NCI-H345 (cell line): ENCODE results near the gene PTPRQ.

ENCODE experiments used
- DNase-seq: peaks from one replicate; lab custom pipeline; 2025; lab: John Stamatoyannopoulos, UW

PTPRQ gene

DNA sequence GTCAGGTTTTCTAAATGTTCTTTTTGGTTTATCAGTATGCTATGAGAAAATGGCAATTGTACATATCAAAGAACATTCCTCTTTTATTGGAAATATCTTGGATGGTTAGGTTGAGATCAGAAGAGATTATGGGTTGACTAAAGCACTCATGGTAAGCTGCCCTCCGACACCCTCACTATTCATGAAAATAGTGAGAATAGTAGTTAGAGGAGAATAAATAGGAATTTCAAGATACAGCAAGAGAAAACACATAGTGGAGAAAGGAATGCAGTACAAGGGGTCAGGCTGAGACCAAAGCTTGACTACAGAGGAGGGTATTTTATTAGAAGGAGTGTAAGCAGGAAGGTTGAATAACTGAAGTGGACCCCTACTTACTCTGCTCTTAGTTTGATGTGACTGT, 112.5 kb downstream of the PTPRQ start:
- no peak for DNase-seq

DNA sequence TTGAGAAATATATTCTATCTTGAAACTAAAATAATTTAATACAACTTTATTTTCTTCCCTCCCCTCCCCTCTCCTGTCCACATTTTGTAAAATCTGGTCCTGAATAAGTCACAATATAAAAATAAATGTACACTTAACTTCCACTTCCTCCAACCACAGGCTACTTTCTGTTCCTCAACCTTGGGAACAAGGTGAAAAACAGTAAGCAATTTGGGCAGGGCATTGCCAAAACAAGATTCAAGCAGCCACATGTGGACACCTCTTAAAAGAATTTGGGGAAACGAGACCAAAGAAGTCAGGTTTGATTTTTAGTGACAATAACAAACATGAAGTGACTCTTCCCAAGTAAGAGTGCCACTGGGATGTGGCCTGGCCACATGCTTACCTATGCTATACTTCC, 115.7 kb downstream of the PTPRQ start:
- DNase-seq = no peak

DNA sequence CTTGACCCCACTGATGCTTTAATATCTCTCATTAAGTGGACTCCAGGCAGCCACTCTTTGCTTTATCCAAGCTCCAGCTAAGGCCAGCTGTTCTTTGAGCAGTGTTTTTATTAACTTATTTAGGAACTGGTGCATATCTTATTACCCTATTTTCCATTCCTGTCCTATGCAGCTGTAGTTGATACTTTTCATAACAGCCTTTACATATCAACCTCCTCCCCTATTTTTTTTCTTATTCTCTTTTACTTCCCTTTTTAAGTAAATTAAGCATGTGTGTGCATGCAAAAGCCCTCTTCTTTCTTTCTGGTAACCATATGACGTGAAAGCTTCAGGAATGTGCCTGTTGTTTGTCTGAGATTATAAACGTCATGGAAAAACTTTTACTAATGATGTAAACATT, 121.2 kb downstream of the PTPRQ start:
- no peak for DNase-seq

DNA sequence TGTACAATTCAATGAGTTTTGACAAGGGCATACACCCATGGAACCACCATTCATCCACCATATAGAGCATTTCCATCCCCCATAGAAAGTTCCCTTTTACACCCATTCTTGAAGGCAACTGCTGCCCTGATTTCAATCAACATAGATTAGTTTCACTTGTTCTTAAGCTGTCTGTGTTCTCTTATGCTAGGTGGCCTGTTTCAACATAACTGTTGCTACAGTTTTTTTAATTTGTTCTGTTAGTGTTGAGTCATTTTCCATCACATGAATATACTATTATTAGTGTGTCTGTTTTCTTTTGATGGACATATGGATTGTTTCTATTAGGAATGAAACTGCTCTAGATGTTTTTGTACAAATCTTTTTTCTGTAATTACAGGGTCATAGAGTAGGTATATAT, 123.4 kb downstream of the PTPRQ start:
- no peak for DNase-seq

DNA sequence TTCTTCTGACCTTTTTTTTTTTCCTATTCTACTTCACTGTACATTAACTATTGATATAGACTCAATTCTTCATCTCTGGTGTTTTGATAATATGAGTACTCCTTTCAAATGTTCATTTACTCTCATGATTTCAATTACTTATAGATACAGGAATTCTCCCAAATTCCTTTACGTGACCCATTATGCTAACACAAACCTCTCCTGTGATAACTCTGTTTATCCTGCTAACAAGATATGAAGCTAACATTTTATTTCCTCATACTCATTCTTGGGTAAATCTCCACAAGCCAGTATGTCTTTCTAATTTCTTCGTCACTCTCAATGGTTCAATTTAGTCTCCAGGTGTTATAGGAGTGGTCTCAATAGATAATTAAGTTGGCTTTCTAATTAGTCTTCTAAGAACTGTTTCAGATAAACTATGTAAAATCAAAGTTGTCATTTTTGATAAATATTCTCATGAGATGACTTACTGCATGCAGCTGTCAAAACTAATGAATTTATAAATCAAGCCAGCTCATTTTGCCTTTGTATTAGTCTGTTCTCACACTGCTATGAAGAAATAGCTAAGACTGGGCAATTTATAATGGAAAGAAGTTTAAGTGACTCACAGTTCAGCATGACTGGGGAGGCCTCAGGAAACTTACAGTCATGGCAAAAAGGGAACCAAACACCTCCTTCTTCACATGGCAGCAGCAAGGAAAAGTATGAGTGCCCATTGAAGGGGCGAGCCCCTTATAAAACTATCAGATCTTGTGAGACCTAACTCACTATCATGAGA, 132.8 kb downstream of the PTPRQ start:
- DNase-seq = no peak

DNA sequence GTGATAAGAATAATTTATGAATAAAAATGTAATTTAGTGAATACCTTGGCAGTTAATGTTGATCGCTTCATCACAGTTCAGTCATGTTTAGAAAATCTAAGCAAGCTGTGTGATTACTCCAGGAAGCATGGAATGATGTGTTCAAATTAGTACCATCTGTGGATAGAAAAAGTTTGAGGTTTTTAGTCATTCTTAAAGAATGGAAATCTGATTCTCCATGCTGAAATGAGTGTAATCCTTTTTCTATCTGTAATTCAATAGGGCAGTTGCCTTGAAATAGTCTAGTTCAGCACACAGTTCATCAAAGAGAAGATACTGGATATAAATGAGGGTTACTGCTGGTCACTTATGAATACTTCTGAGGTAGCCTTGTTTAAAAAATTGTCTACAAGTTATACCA, 136.2 kb downstream of the PTPRQ start:
- DNase-seq = no peak

DNA sequence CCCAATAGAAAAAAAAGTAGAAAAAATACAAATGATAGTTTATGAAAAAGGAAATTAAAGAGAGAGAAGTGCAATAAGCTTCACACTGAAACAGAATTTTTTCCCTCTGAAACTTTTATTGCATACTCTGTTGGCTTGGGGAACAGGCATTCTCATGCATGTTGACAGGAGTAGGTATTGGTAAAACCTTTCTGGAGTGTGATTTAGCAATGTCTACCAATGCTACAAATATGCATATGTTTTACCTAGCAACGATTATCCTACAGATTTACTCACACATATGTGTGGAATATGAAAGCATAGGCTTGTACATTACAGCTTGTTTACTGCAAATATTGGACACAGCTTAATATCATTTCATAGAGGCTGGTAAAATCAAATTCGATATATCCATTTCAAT, 137.7 kb downstream of the PTPRQ start:
- DNase-seq = no peak

DNA sequence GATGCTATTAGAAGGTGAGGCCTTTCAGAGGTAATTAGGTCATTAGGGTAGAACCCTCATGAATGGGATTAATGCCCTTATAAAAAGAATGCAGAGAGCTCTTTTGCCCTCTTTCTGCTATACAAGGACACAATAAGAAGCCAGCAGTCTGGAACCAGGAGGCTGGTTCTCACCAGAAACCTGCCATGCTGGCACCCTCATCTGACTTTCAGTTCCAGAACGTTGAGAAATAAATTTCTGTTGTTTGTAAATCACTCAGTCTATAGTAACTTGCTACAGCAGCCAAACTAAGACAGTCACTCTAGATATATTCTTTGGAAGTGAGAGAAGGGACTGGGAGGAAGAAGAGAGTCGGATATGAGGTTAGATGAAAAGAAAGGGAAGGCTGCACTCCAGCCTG, 138.4 kb downstream of the PTPRQ start:
- DNase-seq = no peak

DNA sequence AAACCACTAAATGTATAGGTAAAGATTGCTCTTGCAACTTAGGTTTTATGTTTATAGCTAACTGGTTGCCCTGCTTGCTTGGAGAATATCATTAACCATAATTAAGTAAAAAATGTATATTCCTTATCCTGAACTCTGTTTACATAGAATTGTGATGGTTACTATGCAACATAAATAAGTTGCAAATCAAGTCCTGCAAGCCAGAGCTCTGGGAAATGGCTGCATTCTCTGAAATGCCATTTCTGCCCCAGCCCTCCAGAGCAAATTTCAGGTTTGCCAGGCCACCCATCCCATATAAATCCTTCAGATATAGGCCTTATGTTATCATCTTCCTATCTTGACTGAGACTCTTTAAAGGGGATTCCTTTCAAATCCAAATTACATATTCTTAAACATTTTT, 145.0 kb downstream of the PTPRQ start:
- no peak for DNase-seq

DNA sequence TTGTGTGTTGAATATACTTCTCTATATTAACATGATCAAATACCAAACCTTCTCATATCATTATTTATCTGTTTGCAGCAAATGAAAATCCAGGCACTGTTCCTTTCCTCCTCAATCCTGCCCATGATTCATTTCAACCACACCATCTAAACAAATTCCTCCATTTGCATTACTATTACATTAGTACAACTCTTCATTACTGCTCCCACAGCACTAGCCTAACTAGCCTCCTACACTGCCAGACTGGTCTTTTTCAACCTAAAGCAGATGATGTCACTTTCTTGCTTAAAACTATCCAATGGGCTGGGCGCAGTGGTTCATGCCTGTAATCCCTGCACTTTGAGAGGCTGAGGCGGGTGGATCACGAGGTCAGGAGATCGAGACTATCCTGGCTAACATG, 146.1 kb downstream of the PTPRQ start:
- no peak for DNase-seq

DNA sequence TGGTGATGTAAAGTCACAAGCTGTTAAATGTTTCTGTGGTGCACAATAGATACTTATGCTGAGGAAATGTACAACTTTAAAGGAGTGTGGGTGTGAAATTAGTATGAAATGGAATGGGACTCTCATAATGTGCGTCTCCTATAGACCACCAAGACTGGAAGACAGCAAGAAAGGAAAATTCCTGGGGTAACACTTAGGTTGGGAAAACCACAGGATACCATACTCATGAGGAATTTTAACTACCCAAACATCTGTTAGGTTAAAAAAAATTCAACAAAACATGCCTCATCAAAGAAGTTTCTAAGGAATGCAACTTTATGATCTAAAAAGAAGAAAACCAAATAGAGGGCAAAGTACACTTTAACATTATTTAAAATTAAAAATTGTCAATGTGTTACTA, 149.7 kb downstream of the PTPRQ start:
- no peak for DNase-seq

DNA sequence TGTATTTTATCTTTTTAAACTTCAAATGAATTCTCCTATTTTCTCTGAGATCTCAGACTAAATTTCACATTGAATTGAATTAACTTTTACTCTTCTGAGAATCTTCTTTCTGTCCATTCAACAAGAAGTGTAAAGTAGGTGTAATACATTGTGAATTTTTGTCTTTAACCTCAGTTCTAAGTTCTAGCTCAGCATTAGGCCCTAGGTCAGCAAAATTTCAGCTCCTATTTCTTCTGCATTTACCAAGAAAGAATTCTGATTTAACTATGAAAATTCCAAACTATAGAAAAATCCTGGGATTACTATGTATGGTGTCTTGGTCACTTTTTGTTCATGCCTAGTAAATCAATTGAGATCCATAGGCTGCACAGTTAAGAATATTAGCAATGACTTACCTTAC, 152.5 kb downstream of the PTPRQ start:
- DNase-seq = no peak

DNA sequence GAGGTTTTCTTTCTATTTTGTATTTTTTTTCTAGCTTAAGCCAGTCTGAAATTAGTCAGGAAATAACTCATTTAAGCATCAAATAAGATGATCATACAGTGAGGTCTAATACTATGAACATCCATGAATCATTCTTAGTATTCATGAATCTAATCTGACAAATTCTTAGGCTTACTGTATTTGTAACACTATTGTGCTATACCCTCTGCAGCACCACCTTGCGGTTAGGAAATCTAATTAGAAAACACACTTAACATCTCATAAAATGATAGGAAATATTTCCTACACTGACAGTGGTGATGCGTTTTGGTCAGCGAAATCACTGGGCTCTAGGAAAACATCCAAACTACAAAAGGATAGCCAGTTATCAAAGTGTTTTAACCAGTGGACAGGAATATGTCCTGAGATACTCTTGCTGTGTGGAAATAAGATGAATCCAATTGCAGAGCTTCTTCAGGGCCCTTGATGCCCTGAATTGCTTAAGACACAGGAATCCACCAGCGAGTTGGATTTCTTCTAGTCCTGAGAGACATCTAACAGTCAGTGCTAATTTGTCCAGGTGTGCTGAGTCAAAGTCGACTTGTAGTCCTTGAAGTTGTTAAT, 154.1 kb downstream of the PTPRQ start:
- DNase-seq = no peak

DNA sequence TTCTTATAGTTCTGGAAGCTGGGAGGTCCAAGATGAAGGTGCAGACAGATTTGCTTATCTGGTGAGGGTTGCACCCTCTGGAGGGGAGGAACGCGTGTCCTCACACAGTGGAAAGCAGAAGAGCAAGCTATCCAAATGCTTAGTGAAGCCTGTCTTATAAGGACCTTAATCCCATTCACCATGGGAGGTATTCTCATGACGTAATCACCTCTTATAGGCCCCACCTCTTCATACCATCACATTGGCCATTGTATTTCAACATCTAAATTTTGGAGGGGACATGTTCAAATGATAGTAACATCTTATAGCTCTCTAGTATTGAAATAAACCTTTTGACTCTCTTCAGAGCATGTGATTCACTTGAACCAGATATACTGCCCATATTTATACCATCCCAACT, 158.4 kb downstream of the PTPRQ start:
- DNase-seq = no peak

DNA sequence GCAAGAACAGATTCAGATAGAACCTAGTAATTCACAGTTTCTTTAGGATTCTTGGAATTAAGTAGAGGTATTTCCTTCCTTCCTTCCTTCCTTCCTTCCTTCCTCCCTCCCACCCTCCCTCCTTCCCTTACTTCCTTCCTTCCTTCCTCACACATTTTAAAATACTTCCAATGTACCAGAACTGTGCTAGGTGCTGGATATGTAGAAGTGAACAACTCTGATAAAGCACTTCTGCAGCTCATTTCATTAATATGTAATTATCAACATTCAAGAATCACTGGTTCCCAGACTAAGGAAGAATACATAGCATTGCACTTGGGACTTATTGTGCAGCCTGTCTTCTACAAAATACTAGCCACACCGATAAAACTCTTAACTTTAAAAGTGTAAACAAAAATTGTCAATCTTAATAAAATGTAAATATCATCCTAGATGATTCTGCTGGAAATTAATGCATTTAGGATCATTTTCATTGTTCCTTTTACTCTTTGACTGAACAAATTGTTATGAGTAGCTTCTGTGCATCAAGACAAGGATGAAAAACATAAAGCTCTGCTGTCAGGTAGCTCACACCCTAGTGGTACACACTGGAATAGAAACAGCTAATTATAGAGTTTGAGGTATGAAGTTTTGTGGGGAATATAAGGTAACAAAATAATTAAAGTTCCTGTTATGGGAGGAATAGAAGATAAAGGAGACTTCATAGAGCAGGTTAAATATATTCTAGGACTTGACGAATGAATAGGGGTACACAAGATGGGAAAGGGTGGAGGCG, 163.5 kb downstream of the PTPRQ start:
- no peak for DNase-seq

DNA sequence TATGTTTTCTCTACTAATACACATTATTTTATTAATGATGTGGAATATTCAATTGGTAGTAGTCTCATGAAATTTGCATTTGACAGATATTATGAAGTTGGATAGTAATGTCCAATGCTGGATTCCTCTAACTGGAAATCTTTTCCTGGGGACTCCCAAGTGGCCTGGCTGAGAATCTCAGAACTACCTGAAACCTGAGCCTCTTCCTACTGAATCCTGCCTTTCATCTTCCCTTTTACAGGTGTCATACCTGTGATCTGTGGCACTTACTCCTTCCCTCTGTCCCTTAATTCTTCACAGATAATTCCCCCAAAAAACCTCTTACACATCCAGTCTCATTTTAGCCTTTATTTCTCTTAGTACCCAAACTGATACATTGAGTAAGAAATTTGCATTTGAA, 173.7 kb downstream of the PTPRQ start:
- no peak for DNase-seq

DNA sequence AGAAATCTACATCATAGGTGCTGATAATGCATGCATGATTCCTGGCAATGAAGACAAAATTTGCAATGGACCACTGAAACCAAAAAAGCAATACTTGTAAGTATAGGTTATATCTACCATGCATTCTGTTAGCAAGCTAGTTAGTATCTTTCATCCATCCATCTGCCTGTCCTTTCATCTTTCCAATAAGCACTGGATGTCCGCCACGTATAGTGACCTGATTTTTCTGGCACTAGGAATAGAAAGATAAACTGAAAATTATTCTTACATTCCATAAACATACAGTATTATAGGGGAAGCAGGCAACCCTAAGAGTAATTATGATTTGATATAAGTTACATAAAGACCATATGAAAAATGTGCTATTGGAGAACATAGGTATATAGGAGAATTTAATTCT, 176.2 kb downstream of the PTPRQ start:
- no peak for DNase-seq

DNA sequence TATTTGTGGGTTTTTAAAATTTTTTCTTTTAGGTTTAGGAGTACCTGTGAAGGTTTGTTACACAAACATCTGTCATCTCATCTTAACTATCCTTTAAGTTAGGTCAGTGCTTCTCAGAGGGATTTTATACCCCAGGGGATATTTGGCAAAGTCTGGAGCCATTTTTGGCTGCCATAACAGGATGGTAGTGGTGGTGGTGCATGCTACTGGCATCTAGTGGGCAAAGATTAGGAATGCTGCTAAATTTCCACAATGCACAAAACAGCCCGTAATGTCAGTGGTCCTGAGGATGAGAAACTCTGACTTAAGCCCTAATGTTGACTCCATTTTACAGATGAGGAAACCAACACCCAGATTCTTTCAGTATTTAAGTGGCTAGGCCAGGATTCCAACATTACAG, 178.2 kb downstream of the PTPRQ start:
- no peak for DNase-seq

DNA sequence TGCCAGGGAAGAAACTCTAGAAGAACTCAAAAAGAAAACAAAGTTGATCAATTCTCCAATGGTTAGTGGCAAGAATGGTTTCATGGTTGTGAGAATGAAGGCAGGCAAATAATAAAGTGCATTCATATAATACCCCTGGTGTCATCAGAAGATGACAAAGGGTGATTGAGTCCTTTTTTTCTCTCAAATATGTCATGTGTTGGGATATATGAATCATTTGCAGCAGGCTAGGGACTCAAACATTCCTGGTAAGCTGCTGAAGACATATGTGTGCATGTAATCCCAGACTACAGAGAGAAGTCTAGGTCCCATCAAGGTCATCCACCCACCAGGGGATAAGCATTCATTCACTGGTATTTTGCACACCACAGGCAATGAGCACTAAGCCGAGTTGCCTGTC, 181.0 kb downstream of the PTPRQ start:
- no peak for DNase-seq

DNA sequence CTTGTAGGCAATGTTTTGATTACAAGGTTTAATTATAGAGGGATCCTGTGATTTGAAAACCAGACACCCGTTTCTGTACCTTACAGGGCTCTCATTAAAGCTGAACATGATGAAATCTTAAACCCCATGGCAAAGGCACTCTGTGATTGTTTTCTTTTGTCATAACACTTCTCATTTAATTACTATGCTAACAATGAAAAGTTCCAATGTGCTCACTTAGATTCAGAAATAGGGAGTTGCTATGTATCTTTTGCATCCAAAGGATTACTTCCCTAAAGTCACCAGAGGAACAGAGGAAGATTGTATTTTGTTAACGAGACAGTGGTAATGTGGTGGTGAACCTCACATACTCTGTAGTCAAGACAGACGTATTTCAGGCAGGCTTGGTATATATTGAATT, 181.9 kb downstream of the PTPRQ start:
- DNase-seq = no peak

DNA sequence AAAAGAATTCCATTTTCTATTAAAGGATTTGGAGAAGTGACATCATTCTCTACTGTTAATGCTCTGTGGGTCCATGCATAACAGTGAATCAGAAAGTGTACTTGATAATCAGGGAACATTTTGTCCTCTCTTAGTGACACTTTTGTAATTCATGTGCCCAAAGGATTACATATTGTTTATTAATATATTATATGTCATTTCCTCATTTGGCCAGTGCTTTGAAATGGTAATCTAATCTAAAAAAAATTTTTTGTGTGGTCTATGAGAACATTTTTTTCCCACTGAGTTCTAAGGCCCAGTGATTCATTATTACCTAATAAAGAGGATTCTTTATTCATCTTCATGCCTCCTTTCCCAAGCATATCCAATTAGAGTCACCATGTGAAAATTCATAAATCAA, 183.7 kb downstream of the PTPRQ start:
- DNase-seq = no peak

DNA sequence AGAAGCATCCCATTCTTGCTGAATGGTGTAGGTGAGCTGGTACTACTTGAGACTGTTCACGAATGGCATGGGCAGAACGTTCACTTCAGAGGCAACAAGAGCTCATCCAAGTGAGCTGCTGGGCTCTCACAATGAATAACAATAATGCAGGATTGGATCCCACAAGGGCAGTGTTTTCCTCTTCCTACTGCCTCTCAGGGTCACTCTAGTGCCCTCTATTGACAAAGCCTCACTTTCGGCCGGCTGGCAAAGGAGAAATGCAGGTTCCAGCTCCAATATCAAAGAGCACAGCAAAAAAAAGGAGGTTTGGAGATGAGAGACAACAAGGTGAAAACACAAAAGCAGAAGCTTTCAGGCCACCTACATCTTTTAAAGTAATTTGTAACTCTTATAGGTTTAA, 188.8 kb downstream of the PTPRQ start:
- no peak for DNase-seq

DNA sequence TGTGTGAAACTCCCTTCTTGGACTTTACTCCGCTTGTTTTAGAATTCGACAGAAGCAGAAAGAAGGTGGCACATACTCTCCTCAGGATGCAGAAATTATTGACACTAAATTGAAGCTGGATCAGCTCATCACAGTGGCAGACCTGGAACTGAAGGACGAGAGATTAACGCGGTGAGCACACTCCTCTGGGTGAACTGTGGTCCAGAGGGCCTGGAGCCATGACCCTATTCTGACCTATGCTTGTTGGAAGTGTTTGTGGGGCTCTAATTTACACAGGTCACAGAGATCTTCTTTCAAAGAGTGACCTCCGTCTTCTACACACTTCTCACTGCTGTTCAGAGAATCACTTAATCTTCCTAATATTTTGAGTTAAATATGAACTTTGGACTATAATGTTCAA, 190.9 kb downstream of the PTPRQ start:
- no peak for DNase-seq
